Measurements from ENCODE around the gene SARS1.

The SARS1 gene

DNA sequence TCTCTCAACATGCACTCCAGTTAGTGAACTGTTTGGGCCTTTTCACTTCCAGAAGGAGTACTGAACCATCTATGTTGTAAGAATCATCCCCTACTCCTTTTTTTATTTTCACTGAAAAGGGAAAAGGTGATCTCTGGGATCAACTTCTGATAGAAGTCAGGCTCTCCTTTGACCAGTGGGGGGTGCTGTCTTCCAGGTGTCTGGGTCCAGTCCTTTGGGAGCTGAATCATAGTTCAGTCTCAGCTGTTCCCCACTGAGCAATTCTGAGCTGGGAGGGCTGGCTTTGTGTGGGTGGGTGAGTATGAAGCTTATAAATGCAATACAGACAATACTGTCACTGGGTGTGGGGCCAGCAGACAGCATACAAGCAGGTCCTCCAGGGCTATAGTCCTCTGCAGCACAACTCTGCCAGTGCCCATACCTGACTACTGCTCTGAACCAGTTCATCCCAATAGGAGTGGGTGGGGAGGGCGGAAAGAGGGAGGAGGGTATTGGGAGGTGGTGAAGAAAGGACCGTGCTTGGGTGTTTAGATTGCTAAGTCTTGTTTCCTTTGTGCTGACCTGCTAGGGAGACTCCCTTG, 12.5 kb upstream of the SARS1 start:
- H3K27me3 ChIP-seq (ENCODE audit: low read length), result no peaks in the 10 kb centered on the region
- H3K9ac ChIP-seq (ENCODE audit: low read length), result no peak overlapping the region
- H3K4me3 ChIP-seq (ENCODE audit: insufficient read depth, low read length, poor library complexity, severe bottlenecking), result no peak overlapping the region
- no peaks in the 10 kb centered on the region for H4K20me1 ChIP-seq (ENCODE audit: low read depth, low read length)
- TF ChIP-seq EZH2phosphoT487 (conservative IDR thresholded peaks at IDR 0.05; ENCODE audit: low read length), result no peak
- TF ChIP-seq, protein P1, sequence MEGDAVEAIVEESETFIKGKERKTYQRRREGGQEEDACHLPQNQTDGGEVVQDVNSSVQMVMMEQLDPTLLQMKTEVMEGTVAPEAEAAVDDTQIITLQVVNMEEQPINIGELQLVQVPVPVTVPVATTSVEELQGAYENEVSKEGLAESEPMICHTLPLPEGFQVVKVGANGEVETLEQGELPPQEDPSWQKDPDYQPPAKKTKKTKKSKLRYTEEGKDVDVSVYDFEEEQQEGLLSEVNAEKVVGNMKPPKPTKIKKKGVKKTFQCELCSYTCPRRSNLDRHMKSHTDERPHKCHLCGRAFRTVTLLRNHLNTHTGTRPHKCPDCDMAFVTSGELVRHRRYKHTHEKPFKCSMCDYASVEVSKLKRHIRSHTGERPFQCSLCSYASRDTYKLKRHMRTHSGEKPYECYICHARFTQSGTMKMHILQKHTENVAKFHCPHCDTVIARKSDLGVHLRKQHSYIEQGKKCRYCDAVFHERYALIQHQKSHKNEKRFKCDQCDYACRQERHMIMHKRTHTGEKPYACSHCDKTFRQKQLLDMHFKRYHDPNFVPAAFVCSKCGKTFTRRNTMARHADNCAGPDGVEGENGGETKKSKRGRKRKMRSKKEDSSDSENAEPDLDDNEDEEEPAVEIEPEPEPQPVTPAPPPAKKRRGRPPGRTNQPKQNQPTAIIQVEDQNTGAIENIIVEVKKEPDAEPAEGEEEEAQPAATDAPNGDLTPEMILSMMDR (IDR thresholded peaks at IDR 0.05; ENCODE audit: insufficient read depth, low read length, poor library complexity, severe bottlenecking), result peak; percentile 57
- H2AFZ ChIP-seq (ENCODE audit: low read depth, low read length, severe bottlenecking), result no peak overlapping the region
- H3F3A ChIP-seq (ENCODE audit: insufficient read depth), result no peaks in the 10 kb centered on the region
- H3K79me2 ChIP-seq (ENCODE audit: insufficient read depth, low read length), result no peaks in the 10 kb centered on the region
- H3K9me3 ChIP-seq (ENCODE audit: insufficient read depth, low read length), result no peaks in the 10 kb centered on the region
- no peak overlapping the region for H3K27ac ChIP-seq (ENCODE audit: low read depth, low read length)
- no peaks in the 10 kb centered on the region for H3K36me3 ChIP-seq (ENCODE audit: low read length)
- no peaks in the 10 kb centered on the region for H3K9me2 ChIP-seq (replicated peaks; ENCODE audit: insufficient read depth, low read length)
- H3K4me2 ChIP-seq (ENCODE audit: low read depth, low read length, poor library complexity, severe bottlenecking), result no peak overlapping the region

DNA sequence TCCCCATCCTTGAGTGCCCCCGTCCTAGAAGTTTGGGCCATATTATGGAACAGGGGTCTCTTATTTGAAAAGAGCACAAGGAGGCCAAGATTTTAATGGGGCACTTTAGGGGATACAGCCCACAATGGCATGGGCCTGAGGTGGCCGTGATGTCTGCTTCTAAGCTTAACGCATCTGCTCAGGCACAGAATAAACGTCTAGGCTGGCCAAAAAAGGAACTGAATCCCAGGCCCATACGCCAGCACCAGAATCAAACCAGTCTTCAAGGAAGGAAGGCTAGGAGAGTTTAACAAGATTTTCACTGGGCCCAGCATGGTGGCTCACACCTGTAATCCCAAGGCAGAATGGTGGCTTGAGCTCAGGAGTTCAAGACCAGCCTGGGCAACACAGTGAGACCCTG, 9.2 kb upstream of the SARS1 start:
- H3K4me2 ChIP-seq (ENCODE audit: low read depth, low read length, poor library complexity, severe bottlenecking), result no peak overlapping the region
- no peak overlapping the region for H3K9ac ChIP-seq (ENCODE audit: low read length)
- no peak overlapping the region for H2AFZ ChIP-seq (ENCODE audit: low read depth, low read length, severe bottlenecking)
- H3K36me3 ChIP-seq (ENCODE audit: low read length), result no peaks in the 10 kb centered on the region
- no peaks in the 10 kb centered on the region for H3K9me3 ChIP-seq (ENCODE audit: insufficient read depth, low read length)
- H4K20me1 ChIP-seq (ENCODE audit: low read depth, low read length), result no peaks in the 10 kb centered on the region
- H3K79me2 ChIP-seq (ENCODE audit: insufficient read depth, low read length), result no peaks in the 10 kb centered on the region
- H3K4me3 ChIP-seq (ENCODE audit: insufficient read depth, low read length, poor library complexity, severe bottlenecking), result no peak overlapping the region
- no peaks in the 10 kb centered on the region for H3K9me2 ChIP-seq (replicated peaks; ENCODE audit: insufficient read depth, low read length)
- no peaks in the 10 kb centered on the region for H3K27me3 ChIP-seq (ENCODE audit: low read length)
- no peak overlapping the region for H3K27ac ChIP-seq (ENCODE audit: low read depth, low read length)
- no peaks in the 10 kb centered on the region for H3F3A ChIP-seq (ENCODE audit: insufficient read depth)
- TF ChIP-seq EZH2phosphoT487 (conservative IDR thresholded peaks at IDR 0.05; ENCODE audit: low read length), result no peak
- TF ChIP-seq, protein P1 (IDR thresholded peaks at IDR 0.05; ENCODE audit: insufficient read depth, low read length, poor library complexity, severe bottlenecking), result no peak

DNA sequence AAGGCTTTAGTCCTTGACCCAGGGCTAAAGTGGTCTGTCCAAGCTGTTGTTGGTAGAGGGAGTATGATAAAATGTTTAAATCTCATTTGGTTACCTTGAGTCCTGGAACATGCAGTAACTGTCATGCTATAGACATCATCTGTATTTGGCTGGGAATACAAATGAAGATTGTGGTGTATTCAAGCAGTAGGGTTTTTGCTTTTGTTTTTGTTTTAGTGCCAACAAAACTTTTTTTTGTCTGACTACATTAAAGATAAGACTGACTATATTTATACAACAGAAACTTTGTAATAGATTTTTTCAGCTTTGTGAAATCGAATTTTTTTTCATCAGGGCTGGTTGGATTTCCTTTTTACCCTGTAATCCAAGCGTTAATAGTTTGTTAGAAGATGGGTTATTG, 7.4 kb upstream of the SARS1 start:
- H3K4me2 ChIP-seq (ENCODE audit: low read depth, low read length, poor library complexity, severe bottlenecking), result no peak overlapping the region

More for the DNA sequence above, 7.4 kb upstream of the SARS1 start:
- Histone ChIP-seq H2AFZ (ENCODE audit: low read depth, low read length, severe bottlenecking) (no peak overlapping the region), H3K36me3 (ENCODE audit: low read length) (no peaks in the 10 kb centered on the region), H4K20me1 (ENCODE audit: low read depth, low read length) (no peaks in the 10 kb centered on the region), H3K9ac (ENCODE audit: low read length) (no peak overlapping the region), H3K9me2 (replicated peaks; ENCODE audit: insufficient read depth, low read length) (no peaks in the 10 kb centered on the region), H3K27ac (ENCODE audit: low read depth, low read length) (no peak overlapping the region), H3K9me3 (ENCODE audit: insufficient read depth, low read length) (no peaks in the 10 kb centered on the region), H3K4me3 (ENCODE audit: insufficient read depth, low read length, poor library complexity, severe bottlenecking) (no peak overlapping the region), H3F3A (ENCODE audit: insufficient read depth) (no peaks in the 10 kb centered on the region), H3K27me3 (ENCODE audit: low read length) (no peaks in the 10 kb centered on the region), H3K79me2 (ENCODE audit: insufficient read depth, low read length) (no peaks in the 10 kb centered on the region)
- TF ChIP-seq, protein P1 (IDR thresholded peaks at IDR 0.05; ENCODE audit: insufficient read depth, low read length, poor library complexity, severe bottlenecking), result no peak
- TF ChIP-seq EZH2phosphoT487 (conservative IDR thresholded peaks at IDR 0.05; ENCODE audit: low read length), result no peak

Measured in SU-DHL-6 (cell line).